Fibroblast of skin of right biceps (primary cell): Measurements from ENCODE around the gene SLC38A1.
A peak's percentile ranks its signal among the peaks of the same experiment; 100 is the strongest.
"Not testable (repeated sequence)": the region's sequence is repeated elsewhere in the genome, so short reads cannot be mapped to it uniquely, and the experiment has no call there.

ENCODE experiments used
- DNase-seq: peaks from one replicate; pipeline ENCODE4 v3.0.0-alpha.2; 2013

The SLC38A1 gene

DNA sequence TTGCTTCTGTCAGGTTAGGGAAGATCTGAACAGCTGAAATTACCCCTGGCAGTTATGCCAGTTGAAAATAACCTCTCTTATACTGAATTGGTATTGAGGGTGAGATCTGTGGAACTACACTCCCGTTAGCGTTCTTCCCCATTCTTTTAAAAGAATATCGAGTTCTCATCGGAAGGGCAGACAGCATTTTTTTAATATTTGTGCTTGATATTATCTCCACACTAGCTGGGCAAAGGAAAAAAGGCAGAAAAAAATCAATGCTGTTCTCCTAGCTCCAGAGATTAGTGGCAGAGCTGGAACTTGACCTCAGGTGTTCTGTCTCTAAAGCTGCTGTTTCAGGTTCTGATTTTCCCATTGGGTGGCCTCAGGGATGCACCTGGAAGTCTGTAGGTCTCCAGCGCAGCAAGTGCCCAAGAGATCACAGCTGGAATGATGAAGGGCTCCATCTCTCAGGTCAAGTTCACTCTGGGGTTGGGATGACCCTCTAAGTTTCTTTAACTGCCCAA lies 67.5 kb downstream of the SLC38A1 start:
- DNase-seq, result no peak

DNA sequence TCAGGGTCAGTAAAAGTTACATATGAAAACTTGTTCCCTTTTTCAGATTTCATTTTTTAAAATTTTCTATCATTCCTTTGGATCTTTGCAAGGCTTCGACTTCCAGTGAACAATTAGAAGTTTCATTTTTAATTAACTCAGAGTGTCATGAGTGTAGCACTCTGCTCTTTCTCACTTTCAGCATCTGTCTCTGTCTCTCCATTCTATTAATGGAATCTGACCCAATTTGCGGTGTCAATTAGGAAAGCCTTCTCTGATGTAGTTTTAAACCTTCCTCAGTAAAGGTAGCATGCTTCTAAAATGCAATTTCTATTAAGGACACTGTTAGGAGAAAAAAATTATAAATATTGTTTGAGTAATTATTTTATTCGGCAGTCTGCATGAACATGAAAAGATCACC lies 68.3 kb downstream of the SLC38A1 start:
- no peak for DNase-seq

DNA sequence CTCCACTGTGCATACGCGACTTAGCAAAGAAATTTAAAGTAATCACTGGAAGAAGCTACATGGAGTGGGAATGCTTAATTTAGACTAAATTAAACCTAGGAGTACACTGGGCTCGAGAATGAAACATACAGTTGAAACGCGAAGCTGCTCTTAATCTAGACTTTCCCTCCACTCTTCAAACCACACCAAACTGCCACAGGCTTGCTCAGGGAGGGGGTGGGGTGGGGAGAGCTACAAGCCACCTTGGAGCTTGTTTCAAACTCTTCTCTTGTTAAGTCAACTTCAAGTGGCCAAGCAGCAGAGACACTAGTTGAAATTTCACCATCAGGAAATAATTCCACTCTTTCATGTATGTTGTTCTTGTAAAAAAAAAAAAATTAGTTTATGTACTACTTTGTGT lies 69.9 kb downstream of the SLC38A1 start:
- no peak for DNase-seq

DNA sequence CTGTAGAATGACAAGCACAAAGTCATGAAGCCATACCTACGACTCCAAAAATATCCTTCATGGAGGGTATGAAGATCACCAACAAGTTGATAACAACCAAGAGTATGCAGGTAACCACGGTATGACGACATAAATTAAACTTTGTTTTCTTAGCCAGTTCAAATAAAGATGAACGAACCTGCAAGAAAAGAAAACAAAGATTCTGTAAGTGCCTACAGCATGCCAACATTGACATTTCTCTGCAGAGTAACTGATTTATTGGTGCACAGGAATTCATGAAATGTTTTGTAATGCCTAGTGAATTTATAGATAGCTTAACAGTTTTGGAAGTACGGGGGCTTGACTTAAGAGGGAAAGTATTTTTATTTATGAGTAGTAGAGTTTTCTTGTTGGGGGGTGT lies 71.0 kb downstream of the SLC38A1 start:
- peak; percentile 17 for DNase-seq

DNA sequence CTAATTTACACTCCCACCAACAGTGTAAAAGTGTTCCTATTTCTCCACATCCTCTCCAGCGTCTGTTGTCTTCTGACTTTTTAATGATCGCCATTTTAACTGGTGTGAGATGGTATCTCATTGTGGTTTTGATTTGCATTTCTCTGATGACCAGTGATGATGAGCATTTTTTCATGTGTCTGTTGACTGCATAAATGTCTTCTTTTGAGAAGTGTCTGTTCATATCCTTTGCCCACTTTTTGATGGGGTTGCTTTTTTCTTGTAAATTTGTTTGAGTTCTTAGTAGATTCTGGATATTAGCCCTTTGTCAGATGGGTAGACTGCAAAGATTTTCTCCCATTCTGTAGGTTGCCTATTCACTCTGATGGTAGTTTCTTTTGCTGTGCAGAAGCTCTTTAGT lies 78.3 kb downstream of the SLC38A1 start:
- DNase-seq, result not testable (repeated sequence)

DNA sequence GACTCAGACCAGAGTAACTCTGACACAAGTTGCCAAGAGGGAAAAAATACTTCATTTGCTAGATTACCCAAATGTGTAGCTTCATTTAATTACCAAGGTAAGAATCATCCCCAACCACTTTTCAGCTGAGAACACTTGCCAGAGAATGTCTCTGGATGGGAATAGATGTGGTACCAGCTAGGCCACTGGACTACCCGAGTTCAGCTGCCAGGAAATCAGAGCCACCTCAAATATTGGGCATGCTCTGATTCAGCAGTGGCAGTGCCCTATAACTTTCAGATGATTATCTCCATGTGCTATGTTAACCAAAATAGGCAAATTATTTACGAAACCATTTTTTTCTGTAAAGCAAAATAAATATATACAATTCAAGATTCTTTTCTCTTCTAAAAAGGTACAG lies 80.7 kb downstream of the SLC38A1 start:
- no peak for DNase-seq

DNA sequence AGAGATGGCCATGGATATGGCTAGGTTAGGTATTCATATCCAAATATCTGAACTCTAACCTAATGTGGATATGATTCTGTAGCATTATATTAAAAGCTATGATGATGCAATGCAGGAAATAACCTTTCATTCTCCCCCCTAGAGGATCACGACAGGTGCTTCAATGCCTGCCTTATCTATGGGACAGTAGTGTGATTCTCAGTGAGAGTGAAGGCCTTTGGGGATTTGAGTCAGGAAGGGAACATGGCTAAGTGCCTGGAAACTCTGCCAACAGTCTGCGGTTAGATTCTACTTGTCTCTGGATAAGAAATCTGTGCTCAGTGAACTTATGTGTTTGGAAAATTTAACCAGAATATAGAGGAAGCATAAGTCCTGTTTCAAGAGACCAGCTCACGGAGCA lies 81.8 kb downstream of the SLC38A1 start:
- DNase-seq, result peak; percentile 78

DNA sequence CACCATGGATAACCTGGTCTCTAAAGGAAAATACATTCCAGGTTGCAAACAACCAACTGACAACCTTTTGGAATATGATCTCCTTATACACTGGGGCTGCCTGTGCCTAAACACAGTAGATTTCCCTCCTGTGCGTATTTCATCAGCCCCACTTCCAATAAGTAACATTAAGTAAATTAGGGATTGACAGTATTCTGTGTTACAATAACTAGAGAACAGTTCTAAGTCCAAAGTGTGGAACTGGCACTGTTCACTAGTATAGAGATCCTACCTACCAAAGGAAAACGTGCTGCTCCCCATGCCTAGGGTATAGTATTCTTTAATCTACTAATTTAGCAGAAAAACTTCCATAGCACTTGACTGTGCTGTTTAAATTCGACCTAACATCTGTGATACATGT lies 82.8 kb downstream of the SLC38A1 start:
- DNase-seq, result no peak

DNA sequence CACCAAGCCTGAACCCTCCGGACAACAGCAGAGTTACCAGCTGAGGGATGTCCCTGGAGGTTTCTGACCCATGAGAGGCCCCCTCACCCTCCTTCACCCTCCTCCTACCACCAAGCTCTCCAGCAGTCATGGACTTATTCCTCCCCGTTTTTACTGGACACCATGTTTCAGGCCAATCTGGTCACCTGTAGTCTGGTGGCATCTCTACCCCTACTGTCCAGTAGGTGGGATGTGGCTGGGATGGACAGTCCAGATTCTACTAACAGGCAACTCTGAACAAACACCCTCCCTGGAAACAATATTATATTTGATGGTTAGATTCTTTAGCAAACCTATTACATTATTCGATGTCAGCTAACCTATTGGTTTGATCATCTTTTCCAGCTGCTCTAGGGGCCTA lies 83.2 kb downstream of the SLC38A1 start:
- DNase-seq, result no peak

DNA sequence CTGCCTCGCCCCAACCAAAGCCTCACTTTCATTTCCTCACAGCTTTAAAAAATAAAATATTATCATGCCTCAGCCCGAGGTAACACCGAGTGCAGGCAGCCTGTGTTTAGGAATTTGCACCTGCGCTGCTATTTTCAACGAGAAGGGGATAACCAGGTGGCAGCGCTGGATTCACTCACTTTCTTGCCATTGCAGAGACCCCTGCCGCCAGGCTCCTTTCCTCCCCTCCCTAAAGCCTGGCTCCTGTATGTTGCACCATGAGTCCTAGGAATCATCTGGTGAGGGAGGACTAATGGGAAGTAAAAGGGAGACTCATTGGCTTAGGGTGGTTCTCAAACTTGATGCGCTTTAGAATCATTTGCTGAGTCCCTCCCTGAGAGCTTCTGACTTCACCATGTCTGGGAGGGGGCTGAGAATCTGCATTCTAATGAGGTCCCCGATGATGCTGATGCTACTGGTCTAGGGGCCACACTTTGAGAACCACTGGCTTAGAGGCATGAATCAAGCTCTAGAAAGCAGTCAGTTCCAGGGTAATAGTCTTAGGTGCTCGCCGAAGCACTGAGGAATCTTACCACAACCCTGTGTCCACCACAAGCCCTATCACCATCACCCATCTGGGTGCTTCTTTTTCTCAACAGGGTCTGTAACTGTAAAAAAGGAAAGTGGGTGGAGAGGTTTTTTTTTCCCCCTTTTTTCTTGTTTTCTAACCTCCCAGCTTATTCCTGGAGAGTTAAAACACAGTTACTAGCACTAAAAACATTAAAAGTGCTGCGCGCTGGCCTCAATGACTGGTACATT lies 83.8 kb downstream of the SLC38A1 start:
- DNase-seq, result no peak

DNA sequence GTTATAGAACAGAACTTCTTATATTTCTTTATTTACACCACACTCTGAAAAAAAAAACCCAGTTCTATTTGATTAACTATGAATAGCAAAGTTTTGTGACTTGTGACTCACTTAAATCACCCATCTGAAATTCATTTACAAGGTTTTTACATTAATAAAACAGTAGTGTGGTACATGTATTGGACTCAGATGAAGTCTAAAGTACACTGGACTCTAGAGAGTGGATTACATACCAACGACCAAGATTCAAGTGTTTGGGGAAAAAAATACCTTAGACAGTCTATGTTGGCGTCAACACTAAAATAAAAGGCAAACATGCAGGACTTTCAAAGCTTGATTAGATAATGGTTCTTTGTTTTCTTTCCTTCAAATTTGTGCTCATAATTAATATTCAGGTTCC lies 85.7 kb downstream of the SLC38A1 start:
- no peak for DNase-seq

DNA sequence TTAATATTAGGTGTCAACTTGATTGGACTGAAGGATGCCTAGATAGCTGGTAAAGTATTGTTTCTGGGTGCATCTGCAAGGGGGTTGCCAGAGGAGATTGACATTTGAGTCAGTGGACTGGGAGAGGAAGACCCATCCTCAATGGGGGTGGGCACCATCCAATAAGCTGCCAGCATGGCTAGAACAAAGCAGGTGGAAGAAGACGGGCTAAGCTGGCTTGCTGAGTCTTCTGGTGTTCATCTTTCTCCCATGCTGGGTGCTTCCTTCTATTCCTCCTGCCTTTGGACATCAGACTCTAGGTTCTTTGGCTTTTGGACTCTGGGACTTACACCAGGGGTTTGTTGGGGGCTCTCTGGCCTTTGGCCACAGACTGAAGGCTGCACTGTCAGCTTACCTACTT lies 87.4 kb downstream of the SLC38A1 start:
- DNase-seq, result no peak

DNA sequence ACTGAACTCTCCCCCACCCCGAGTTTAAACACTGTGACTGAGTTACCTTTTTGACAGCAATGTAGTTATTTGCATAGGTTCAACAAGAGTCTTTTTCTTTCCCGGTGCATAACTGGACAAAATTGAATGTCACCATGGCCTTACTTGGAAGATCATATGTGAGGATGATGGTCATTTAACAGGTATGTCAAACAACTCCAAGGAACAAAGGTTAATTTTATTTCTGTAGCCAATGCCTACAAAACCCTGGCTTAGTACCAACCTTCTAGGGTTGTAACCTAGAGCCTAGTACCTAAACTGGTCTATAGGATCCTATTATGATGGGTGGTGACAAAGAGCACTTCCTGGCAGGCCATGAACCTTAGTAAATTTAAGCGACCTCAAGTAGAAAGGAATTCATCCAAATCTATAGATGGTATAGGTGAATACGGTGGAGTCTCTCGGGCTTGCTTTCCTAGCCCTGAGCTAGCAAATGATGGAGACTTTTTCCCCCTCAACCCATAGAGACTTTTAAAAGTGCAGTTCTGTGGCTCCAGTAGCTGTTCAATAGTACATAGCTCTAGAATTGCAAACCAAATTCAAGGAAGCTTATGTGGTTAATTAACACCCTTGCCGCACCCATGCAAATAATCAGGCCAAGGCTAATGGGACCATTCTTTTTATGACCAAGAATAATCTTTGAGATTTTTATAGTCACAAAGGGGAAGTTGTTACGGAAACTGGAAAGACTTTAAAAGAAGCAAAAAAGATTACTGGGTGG lies 89.0 kb downstream of the SLC38A1 start:
- no peak for DNase-seq

DNA sequence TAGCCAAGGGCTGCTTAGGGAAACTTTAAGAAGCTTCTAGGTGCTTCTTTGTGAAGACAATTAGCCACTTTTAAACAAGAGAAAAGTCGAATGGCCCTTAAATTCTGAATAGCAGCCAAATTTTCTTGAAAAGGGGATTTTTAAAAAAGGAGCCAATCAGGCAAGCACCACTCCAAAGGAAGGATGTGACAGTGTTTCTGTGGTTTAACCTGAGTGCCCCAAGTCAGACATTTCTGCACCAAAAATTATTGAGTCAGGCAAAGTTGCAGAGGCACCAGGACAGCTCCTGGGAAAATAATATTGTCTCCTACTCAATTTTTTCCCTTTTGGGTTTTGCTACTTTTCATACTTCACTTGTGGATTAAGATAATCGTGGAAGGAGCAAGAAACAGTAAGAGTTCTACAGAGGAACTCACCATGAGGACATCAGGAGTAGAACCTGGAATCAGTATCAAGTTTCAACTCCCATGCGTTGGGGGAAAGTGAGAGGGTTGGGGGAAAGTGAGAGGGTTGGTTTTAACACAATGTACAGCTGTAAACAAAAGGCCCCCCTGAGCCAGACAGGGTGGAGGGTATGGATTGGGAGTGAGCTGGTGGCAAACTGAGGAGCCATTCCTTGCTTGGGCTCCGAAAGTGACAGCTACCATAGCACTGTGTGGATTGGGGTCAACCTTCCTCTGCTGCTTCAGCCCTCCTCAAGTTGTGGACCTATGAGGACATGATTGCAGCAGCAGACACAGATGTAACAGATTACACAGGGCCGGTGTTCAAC lies 90.8 kb downstream of the SLC38A1 start:
- DNase-seq, result no peak

DNA sequence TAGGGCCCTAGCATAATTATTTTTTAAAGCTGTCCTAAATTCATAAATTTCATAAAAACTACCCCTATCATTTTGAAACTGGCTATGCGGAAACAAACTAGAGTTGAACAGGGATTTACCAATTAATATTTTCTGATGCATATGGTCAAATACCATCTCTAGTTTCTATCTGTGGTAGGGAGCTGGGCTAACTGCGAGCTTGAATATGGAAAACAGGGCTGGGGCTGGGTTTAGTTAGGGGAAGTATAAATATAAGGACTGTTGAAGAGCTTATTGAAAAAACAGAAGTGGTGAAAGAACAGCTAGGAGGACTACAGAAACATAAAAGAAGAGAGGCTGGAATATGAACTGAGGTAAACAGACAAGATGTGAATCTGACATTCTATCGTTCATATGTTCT lies 91.8 kb downstream of the SLC38A1 start:
- no peak for DNase-seq

DNA sequence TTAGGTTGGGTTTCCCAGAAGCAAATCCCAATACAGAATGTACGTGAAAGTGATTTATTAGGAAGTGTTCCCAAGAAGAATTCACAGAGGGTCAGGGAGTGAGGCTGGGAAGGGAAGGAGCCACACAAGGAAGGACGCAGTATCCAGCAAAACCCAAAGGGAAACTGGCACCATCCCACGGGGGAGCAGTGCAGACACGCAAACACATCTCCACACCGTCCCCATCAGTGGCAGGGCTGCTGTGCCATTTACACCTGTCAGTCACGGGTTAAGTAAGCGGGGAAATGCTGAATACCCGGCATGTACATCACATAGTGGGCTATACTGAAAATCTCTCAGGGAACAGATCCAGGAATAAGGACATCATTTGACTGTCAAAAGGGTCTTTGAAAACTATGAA lies 93.9 kb downstream of the SLC38A1 start:
- no peak for DNase-seq

DNA sequence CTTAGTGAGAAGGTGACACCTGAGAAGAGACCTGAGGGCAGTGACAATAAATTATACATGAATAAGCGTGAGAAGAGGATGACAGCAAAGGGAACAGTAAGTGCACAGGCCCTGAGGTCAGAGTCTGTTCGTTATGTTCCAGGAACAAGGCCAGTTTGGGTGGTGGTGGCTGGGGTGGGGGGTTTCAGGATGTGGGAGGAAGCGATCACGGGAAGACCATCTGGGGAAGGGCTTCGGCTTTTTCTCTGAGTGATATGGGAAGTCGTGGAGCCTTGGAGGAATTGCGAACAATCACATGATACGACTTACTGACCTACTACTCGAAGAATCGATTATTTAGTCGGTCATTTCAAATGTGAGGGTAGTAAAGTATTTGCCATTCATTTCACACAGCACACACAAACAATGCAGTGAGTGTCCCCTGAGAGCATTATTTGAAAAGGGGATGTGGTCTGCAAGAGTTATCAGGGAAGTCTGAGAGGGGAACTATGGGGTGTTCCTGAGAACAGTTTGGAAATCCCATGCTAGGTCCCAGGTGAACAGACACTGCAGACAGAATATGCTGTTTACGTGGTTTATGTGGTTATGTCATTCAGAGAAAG lies 94.7 kb downstream of the SLC38A1 start:
- DNase-seq, result no peak

DNA sequence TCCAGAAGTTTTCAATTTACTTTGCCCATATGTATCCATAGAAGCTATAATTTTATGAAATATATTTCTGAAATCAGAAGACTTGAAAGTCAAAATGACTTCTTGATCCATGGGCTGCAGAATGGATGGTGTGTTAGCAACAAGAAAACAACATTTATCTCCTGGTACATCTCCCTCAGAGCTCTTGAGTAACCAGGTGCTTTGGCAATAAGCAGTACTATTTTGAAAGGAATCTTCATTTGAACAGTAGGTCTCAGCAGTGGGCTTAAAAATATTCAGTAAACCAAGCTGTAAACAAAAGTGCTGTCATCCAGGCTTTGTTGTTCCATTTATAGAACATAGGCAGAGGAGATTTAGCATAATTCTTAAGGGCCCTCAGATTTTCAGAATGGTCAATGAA lies 100.4 kb downstream of the SLC38A1 start:
- no peak for DNase-seq

DNA sequence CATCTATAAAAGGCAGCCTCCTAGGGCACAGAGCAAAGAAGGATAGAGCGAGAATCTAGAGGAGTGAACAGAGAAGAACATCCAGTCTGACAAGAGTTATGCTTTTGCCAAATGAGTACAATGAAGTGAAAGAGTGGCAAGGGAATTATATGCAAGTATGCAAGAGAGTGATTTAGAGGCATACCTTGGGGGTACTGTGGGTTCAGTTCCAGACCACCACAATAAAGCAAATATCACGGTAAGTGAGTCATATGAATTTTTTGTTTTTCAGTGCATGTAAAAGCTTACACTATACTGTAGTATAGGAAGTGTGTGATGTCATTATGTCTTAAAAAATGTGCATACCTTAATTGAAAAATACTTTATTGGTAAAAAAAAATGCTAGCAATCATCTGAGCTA lies 101.4 kb downstream of the SLC38A1 start:
- DNase-seq, result peak; percentile 25

DNA sequence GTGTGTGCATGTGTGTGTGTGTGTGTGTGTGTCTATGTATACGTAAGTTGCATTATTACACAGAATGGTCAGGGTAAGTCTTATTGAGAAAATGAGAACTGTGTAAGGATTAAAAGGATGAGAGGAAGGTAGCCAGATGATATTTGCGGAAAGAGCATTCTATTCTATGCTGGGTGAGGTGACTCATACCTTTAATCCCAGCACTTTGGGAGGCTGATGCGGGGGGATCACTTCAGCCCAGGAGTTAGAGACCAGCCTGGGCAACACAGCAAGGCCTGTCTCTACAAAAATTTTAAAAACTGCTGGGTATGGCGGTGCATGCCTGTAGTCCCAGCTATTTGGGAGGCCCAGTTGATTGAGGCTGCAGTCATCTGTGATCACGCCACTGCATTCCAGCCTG lies 103.7 kb downstream of the SLC38A1 start:
- no peak for DNase-seq

DNA sequence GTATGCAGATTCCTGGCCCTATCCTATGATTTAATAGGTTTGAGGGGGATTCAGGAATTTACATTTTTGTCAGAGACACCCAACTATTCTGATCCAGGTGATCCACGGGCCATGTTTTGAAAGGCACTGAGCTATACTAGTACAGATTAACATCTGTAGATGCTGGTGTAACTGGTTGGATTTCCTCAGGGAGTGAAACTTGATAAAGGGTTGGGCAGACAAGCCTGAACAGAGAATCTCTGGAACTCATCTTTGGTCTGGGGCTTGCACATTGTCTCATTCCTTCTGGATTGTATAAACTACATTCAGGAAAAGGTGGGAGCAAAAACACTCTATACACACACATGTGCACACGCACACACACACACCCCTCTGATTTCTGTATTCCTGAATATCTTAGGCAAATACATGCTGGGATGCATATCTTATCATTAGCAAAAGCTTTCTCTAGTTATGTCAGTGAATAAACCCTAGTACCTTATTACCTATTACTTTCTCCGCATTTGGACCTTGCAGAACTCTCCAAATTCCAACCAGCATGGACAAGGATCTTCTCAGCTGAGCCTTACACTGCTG lies 104.6 kb downstream of the SLC38A1 start:
- no peak for DNase-seq

DNA sequence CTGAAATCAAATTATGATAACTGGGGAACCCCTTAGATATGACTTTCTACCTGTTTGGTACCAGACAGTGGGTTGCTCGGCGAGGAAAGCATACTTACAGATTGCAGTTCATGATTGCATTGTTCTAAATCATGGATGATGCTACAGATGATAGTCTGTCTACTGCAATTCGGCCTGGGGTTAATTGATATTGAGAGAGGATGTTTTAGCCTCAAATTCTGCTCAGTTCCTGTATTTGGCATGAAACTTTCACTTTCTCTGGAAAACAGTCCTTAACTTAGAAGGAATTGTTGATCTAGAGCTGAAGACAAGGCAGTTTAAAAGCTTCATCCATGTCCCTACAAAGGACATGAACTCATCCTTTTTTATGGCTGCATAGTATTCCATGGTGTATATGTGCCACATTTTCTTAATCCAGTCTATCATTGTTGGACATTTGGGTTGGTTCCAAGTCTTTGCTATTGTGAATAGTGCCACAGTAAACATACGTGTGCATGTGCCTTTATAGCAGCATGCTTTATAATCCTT lies 106.2 kb downstream of the SLC38A1 start:
- DNase-seq, result not testable (repeated sequence)
